ENCODE data around the gene GOSR2.
A peak's percentile ranks its signal among the peaks of the same experiment; 100 is the strongest.

GOSR2 gene

GRCh38 chr17:46930051-46930450 lies 7.1 kb downstream of the GOSR2 start:
- no peak for TF ChIP-seq CTCF (IDR thresholded peaks at IDR 0.05; ENCODE audit: extremely low read depth, insufficient read depth, missing control alignments)
- no peak for DNase-seq (ENCODE audit: low spot score)
- in situ Hi-C loops (cut with MboI; ENCODE audit: low pct_unique_long_range_greater_than_20kb, low sequenced_read_pairs, unreplicated experiment) = no loop called here

GRCh38 chr17:46931596-46931995 lies 8.6 kb downstream of the GOSR2 start:
- no peak for TF ChIP-seq CTCF (IDR thresholded peaks at IDR 0.05; ENCODE audit: extremely low read depth, insufficient read depth, missing control alignments)
- in situ Hi-C loops (cut with MboI; ENCODE audit: low pct_unique_long_range_greater_than_20kb, low sequenced_read_pairs, unreplicated experiment) = no loop called here
- DNase-seq (ENCODE audit: low spot score) = no peak

- in situ Hi-C loops (cut with MboI; ENCODE audit: low pct_unique_long_range_greater_than_20kb, low sequenced_read_pairs, unreplicated experiment) = no loop called here
- no peak for DNase-seq (ENCODE audit: low spot score)
- no peak for TF ChIP-seq CTCF (IDR thresholded peaks at IDR 0.05; ENCODE audit: extremely low read depth, insufficient read depth, missing control alignments)
These were observed 12.8 kb downstream of the GOSR2 start for GRCh38 chr17:46935658-46936266.

DNA sequence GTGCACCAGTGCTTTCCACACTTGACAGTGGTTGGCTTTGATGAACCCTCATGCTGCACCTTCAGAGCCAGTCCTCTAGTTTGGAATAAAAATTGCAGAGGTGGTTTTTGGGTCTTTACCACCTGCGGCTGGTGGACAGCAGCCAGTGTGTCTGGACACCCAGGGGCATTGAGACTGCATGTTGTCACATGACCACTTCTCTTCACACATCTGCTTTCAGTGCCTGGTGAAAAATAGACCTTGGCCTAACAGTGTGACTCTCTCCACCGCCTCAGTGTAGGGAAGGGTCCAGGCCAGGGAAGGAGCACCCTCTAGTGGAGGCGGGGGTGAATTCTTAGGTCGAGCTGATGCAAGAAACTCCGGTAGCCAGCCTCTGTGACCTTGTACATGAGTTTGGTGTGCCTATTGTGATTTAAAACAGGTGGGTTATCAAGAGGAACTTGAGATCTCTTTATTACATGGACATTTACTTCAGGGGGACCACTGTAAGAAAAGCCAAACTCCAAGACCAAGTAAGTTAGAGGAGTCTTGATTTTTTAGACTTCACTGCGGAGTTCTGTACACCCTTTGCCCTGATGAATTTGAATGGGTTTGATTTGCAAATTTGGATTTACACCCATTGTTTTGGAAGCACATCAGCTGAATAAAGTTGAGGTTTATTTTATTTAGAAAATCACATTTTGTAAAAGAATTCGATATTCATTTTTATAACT lies 17.9 kb downstream of the GOSR2 start:
- TF ChIP-seq CTCF (IDR thresholded peaks at IDR 0.05; ENCODE audit: extremely low read depth, insufficient read depth, missing control alignments) = peak; percentile 86
- in situ Hi-C loops (cut with MboI; ENCODE audit: low pct_unique_long_range_greater_than_20kb, low sequenced_read_pairs, unreplicated experiment) = no loop called here
- DNase-seq (ENCODE audit: low spot score) = peak; percentile 82

DNA sequence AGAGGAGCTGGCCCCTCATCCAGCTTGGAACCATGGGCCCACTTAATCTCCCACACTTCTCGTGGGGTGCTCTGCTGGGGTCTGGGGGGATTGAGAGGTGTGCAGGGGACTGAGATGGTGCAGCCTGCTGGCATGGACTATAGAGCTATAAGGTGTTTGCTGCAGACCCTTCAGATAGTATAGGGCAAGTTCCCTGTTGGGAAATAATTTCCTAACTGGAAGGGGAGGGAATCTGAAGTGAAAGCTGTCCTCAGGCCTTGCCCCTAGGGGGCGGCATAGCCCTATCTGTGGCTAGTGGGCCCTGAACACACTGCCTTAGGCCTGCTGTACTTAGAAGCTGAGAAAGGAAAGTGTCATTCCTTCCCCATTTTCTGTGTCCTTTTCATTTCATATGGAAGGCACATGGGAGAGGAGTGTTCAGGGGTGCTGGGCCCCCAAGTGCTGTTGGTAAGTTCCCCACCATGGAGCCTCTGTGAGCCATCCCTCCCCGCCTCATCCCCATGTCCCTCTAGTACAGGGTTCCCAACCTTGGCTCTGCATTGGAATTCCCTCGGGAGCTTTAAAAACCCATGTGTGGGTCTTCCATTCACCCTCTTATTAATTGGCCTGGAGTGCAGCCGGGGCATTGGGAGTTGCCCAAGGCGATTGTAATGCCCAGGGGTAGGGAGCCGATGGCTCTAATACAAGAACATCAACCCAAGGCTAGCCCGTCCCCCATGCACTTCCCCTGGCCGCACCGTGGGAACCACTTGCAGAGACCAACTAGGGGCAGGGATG lies 19.7 kb downstream of the GOSR2 start:
- peak; percentile 89 for TF ChIP-seq CTCF (IDR thresholded peaks at IDR 0.05; ENCODE audit: extremely low read depth, insufficient read depth, missing control alignments)
- peak; percentile 70 for DNase-seq (ENCODE audit: low spot score)
- in situ Hi-C loops (cut with MboI; ENCODE audit: low pct_unique_long_range_greater_than_20kb, low sequenced_read_pairs, unreplicated experiment) = no loop called here

DNA sequence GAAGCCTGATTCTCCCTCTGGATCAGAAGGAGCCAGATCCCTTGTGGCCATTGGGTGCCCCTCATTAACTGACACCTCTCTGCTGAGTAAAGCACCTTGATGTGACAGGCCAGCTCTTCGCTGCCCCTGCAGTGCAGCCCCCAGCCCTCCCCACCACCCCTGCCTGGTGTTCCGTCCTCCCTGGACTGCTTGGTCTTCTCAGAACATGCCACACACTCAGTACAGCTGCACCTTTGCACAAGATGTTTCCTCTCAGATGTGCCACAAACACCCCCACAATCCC lies 20.2 kb downstream of the GOSR2 start:
- in situ Hi-C loops (cut with MboI; ENCODE audit: low pct_unique_long_range_greater_than_20kb, low sequenced_read_pairs, unreplicated experiment) = no loop called here
- no peak for TF ChIP-seq CTCF (IDR thresholded peaks at IDR 0.05; ENCODE audit: extremely low read depth, insufficient read depth, missing control alignments)
- no peak for DNase-seq (ENCODE audit: low spot score)

Data from GM13977 (cell line).